Progenitor cell of endocrine pancreas (in vitro differentiated cells): ENCODE results near the gene CR1. TPM values are rescaled to one million over a fixed set of nuclear protein-coding genes. Genes with fewer than 3 reads are reported as not detected.
"Not testable (repeated sequence)": the region's sequence is repeated elsewhere in the genome, so short reads cannot be mapped to it uniquely, and the experiment has no call there.

ENCODE experiments used
- DNase-seq: peaks from one replicate; pipeline ENCODE4 v3.0.0; 2021; ENCODE audit warnings: low spot score; ENCODE audit not compliant: unreplicated experiment
- H3K27ac Mint-ChIP-seq: 2 replicates; pipeline ENCODE4 v1.8.0; 2021; ENCODE audit warnings: mild to moderate bottlenecking, moderate library complexity, mixed read lengths
- H3K27me3 Mint-ChIP-seq: 2 replicates; pipeline ENCODE4 v1.8.0; 2021; ENCODE audit warnings: mixed read lengths
- H3K36me3 Mint-ChIP-seq: 2 replicates; pipeline ENCODE4 v1.8.0; 2022; ENCODE audit warnings: mixed read lengths; ENCODE audit not compliant: insufficient read depth
- H3K4me1 Mint-ChIP-seq: 2 replicates; pipeline ENCODE4 v1.8.0; 2021; ENCODE audit warnings: low read depth, mixed read lengths
- H3K4me3 Mint-ChIP-seq: 2 replicates; pipeline ENCODE4 v1.8.0; 2021; ENCODE audit warnings: low read depth, mild to moderate bottlenecking, moderate library complexity, mixed read lengths
- H3K9me3 Mint-ChIP-seq: 2 replicates; pipeline ENCODE4 v1.8.0; 2021; ENCODE audit warnings: low read depth, mixed read lengths
- CTCF ChIP-seq: fragments of 200-600 bp; sonication (generic); IDR thresholded peaks from one replicate; pipeline ENCODE4 v1.5.0; 2021; ENCODE audit warnings: antibody characterized with exemption, mild to moderate bottlenecking; ENCODE audit not compliant: unreplicated experiment
- total RNA-seq: library from RNA; stranded (reverse); gene quantifications from 2 replicates; pipeline ENCODE4 v1.2.1, GENCODE V29; 2021

Gene CR1
- total RNA-seq, 1 donor from 2014 or later: 0.41 TPM

- no peaks in the 10 kb centered on the region for H3K36me3 Mint-ChIP-seq
- H3K27ac Mint-ChIP-seq: no peak overlapping the region
- DNase-seq: no peak
- H3K4me3 Mint-ChIP-seq: no peak overlapping the region
- H3K9me3 Mint-ChIP-seq: no peaks in the 10 kb centered on the region
- H3K27me3 Mint-ChIP-seq: peaks cover 15% of the 10 kb centered on the region
- TF ChIP-seq CTCF: no peak
- H3K4me1 Mint-ChIP-seq: no peaks in the 10 kb centered on the region
Measured at GRCh38 chr1:207676153-207676552, 180.2 kb downstream of the CR1 start.

GRCh38 chr1:207680590-207681388, 184.8 kb downstream of the CR1 start:
- H3K27me3 Mint-ChIP-seq, H3K36me3 Mint-ChIP-seq, H3K27ac Mint-ChIP-seq, H3K4me1 Mint-ChIP-seq, H3K4me3 Mint-ChIP-seq, H3K9me3 Mint-ChIP-seq, DNase-seq: not testable (repeated sequence)

GRCh38 chr1:207682872-207683434, 187.0 kb downstream of the CR1 start:
- not testable (repeated sequence) for H3K36me3 Mint-ChIP-seq, H3K4me1 Mint-ChIP-seq, DNase-seq, H3K27me3 Mint-ChIP-seq, H3K27ac Mint-ChIP-seq, H3K4me3 Mint-ChIP-seq, H3K9me3 Mint-ChIP-seq

GRCh38 chr1:207690551-207690950, 194.6 kb downstream of the CR1 start:
- DNase-seq, H3K36me3 Mint-ChIP-seq, H3K27ac Mint-ChIP-seq, H3K27me3 Mint-ChIP-seq, H3K9me3 Mint-ChIP-seq, H3K4me1 Mint-ChIP-seq, H3K4me3 Mint-ChIP-seq: not testable (repeated sequence)

GRCh38 chr1:207691010-207691409, 195.1 kb downstream of the CR1 start:
- no peaks in the 10 kb centered on the region for H3K4me1 Mint-ChIP-seq

More at GRCh38 chr1:207691010-207691409, 195.1 kb downstream of the CR1 start:
- H3K9me3 Mint-ChIP-seq: no peaks in the 10 kb centered on the region
- no peak overlapping the region for H3K27ac Mint-ChIP-seq
- no peaks in the 10 kb centered on the region for H3K27me3 Mint-ChIP-seq
- no peaks in the 10 kb centered on the region for H3K36me3 Mint-ChIP-seq
- no peak for TF ChIP-seq CTCF
- H3K4me3 Mint-ChIP-seq: no peak overlapping the region
- no peak for DNase-seq

Other genes starting within 250 kb of the CR1 start
- 7.4 and 10.5 TPM in 2 replicates for gene CD55, start 174.5 kb upstream of the CR1 start, total RNA-seq
- gene CR2, start 41.8 kb upstream of the CR1 start, total RNA-seq: 0.17 and 0.24 TPM in 2 replicates
- not detected in 2 replicates for gene CR1L, start 149.0 kb downstream of the CR1 start, total RNA-seq